K562 (cell line): Measurements from ENCODE around the gene ZCCHC24.

Source experiments
- HES1 ChIP-seq: fragments of 450-650 bp; IDR thresholded peaks from 2 replicates; pipeline ENCODE4 v1.6.1; 2016; ENCODE audit warnings: low read depth, mild to moderate bottlenecking, moderate library complexity
- NFE2L1 ChIP-seq: fragments of 450-650 bp; IDR thresholded peaks from 2 replicates; pipeline ENCODE4 v1.6.1; 2016; ENCODE audit warnings: missing genetic modification characterization, low read depth, mild to moderate bottlenecking, missing compliant biosample characterization, moderate library complexity, borderline replicate concordance
- PCBP2 ChIP-seq: fragments of 200-400 bp; formaldehyde crosslinking; IDR thresholded peaks from 2 replicates; pipeline ENCODE4 v1.6.1; 2018; ENCODE audit warnings: low read length, low read depth, mild to moderate bottlenecking, moderate library complexity; ENCODE audit not compliant: poor library complexity, severe bottlenecking

- no peak for TF ChIP-seq PCBP2
- TF ChIP-seq HES1 = no peak
- TF ChIP-seq NFE2L1 (tag) = no peak
These were observed 94.1 kb downstream of the ZCCHC24 start for GRCh38 chr10:79351332-79351731.
